Activated CD4-positive, alpha-beta T cell treated with anti-CD3 and anti-CD28 coated beads, Interleukin-2, amount 50 U/mL, for 4 hours (primary cell): ENCODE measurements around the gene ZNF679.
A peak's percentile ranks its signal among the peaks of the same experiment; 100 is the strongest.
"Not testable (repeated sequence)": the region's sequence is repeated elsewhere in the genome, so short reads cannot be mapped to it uniquely, and the experiment has no call there.

Experiments
- DNase-seq, 2 experiments: peaks; one replicate each; pipeline ENCODE4 v3.0.0-alpha.2; 2020

ZNF679 gene

DNA sequence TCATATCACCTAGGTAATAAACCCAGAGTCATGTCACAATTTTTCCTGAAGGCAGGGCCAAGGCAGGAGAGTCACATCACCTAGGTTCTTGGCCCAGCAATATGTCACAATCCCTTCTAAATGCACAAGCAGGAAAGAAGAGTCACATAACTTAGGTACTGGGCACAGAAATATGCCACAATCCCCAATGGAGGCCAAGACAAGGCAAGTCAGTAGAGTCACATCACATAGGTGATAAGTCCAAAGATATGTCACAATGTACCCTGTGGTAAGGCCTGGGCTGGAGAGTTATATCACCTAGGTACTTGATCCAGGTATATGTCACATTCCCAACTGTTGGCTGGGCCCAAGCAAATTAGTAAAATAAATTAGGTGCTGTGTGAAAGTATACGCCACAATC is at the start of gene ZNF679:
Gene ZNF679 (plus strand): TSS at position 301 of the 400 bp plus-strand sequence. CDS start 20,644 bp downstream, outside the sequence.
- not testable (repeated sequence) for DNase-seq

GRCh38 chr7:64180989-64181388 is 47.3 kb upstream of the ZNF679 start:
- DNase-seq: no peak

GRCh38 chr7:64181586-64181985 is 46.7 kb upstream of the ZNF679 start:
- DNase-seq: no peak

- no peak for DNase-seq
Measured at GRCh38 chr7:64182036-64182790, 46.1 kb upstream of the ZNF679 start.

DNA sequence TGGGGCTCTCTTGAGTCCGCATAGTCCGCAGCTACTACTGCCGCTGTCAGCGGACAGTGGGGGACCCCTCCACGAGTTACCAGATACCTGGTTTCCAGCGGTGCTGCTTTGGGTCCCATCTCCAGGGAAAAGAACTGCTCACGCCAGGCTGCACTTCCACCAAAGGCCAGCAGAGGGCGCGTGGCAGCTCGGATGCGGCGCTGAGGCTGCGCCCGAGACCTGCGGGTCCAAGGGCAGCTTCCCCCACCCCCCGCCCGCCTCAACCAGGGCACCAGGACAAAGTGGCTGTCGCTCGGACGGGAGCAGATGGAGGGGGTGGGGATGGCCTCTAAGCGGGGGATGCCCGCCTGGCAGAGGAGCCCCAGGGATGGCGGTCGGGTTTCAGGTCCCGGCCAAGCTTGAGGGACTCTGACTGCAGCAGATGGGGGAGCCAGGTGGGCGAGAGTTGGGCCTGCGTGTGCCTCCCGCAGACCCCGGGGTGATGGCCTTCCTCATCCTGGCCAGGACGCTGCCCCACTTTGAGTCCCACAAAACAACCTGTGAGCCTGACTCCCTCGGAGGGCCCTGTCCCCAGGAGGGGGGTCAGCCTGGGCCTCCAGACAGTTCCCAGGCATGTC is 45.0 kb upstream of the ZNF679 start:
- DNase-seq: peak; percentile 26 to 29

DNA sequence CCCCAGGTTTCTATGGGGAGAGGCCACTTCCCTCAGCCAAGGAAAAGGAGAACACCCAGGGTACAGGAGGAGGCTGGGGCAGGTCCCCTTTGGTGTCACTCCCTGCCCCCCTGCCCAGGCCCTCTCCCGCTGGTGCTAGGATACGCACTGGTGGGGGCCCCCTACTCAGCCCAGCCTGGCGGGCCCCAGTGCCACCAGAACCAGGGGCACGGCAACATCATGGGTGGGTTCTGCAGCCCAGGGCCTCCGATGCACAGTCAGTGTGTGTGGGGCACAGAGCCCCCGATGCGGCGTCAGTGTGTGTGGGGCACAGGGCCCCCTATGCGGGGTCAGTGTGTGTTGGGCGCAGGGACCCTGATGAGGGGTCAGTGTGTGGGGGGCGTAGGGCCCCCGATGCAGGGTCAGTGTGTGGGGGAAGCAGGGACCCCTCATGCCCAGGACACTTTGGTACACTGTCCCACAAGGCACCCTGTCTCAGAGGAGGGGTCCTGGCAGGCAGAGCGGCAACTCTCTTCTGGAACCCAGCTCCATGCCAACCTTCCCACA is 44.4 kb upstream of the ZNF679 start:
- no peak for DNase-seq

DNA sequence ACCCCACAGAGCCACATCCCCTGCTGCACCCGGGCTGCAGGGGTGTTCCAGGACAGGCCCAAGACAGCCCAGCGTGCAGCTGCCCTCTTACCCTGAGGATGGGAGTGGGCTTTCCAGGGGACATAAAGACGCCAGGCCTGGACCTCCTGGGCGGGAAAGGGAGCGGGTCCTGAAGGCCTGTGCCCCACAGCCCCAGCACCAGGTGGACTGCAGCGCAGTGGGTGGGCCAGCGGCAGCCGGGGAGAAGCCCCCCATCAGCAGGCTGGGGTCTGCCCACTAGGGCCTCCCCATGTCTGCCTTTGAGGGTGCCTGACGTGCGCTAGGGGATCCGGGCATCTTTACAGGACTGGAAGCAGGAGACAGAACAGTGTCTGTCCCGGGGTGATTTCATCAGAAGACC is 43.9 kb upstream of the ZNF679 start:
- DNase-seq: no peak

DNA sequence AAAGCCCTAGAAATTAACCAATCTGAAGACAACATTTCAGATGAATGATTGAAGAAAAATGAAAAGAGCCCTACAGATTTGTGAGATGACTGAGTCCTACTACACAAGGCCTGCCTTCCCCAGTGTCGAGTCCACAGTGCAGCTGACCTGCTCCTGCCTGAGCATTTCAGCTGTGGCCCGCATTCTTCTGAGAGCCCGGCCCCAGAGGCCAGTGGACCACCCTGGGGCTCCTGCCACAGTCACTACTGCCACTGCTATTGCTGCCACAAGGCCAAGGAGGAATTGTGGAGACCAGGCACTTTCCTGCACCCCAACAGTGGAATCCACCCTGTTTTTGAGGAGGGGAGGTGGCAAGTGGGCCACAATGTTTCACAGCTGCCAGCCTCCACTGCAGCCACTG is 40.9 kb upstream of the ZNF679 start:
- DNase-seq: no peak

- DNase-seq: no peak
Measured at GRCh38 chr7:64192148-64192704, 36.0 kb upstream of the ZNF679 start.

DNA sequence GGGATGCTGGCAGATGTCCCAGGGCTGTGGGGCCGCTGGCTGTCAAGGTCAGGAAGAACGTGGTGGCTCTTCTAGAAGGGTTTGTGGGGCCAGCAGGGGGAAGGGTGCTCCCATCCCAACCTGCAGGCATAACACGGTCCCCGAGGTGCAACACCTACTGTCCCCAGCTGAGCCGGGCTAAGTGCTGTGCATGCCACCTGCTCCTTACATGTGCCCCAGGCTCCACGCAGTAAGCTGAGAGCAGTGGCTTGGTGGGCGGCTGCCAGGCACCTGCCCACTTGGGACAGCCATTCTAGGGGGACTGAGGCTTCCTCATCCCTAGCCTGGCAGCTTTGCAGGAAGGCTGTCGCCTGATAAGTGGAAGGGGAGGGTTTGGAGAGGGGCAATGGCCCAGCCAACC is 35.5 kb upstream of the ZNF679 start:
- no peak for DNase-seq

DNA sequence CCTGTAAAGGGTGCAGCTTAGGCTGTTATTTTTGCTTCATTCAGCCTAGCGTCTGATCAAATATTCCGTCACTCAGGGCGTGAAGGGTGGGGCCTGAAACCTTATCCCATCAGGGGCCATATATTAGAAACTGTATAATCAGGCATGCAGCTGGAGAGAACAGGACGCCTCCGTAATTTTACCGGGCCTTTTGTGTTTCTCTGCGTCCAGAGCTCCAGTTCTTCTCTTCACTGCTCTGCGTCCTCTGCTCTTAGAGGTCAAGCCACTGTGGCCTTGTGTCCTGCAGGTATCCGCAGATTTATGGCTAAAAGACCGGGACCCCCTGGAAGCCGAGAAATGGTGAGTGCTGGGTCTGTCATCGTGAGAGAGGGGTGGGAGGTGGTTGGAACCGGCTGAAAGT is 21.4 kb upstream of the ZNF679 start, which contains the start of gene ZNF735:
Gene ZNF735 (plus strand): TSS at position 301 of the 400 bp plus-strand sequence. CDS start 0 bp downstream, at position 301.
- no peak for DNase-seq

DNA sequence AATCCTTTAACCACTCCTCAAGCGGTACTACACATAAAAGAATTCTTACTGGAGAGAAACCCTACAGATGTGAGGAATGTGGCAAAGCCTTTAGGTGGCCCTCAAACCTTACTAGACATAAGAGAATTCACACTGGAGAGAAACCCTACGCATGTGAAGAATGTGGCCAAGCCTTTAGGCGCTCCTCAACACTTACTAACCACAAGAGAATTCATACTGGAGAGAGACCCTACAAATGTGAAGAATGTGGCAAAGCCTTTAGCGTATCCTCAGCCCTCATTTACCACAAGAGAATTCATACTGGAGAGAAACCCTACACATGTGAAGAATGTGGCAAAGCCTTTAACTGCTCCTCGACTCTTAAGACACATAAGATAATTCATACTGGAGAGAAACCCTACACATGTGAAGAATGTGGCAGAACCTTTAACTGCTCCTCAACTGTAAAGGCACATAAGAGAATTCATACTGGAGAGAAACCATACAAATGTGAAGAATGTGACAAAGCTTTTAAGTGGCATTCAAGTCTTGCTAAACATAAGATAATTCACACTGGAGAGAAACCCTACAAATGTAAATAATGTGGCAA is 8.5 kb upstream of the ZNF679 start:
- DNase-seq: not testable (repeated sequence)

GRCh38 chr7:64223366-64223765 is 4.9 kb upstream of the ZNF679 start:
- DNase-seq: no peak

- DNase-seq: no peak
Measured at GRCh38 chr7:64266341-64266919, 38.2 kb downstream of the ZNF679 start.

DNA sequence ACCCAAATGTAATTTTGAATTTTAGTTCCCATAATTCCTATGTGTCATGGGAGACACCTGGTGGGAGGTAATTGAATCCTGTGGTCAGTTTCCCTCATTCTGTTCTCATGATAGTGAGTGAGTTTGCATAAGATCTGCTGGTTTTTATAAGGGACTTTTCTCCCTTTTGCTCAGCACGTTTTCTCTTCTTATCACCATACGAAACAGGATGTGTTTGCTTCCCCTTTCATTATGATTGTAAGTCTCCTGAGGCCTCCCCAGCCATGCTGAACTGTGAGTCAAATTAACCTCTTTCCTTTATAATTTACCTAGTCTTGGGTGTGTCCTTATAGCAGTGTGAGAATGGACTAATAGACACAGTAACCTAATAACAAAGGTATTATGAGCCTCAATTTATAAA is 49.4 kb downstream of the ZNF679 start:
- DNase-seq: no peak

DNA sequence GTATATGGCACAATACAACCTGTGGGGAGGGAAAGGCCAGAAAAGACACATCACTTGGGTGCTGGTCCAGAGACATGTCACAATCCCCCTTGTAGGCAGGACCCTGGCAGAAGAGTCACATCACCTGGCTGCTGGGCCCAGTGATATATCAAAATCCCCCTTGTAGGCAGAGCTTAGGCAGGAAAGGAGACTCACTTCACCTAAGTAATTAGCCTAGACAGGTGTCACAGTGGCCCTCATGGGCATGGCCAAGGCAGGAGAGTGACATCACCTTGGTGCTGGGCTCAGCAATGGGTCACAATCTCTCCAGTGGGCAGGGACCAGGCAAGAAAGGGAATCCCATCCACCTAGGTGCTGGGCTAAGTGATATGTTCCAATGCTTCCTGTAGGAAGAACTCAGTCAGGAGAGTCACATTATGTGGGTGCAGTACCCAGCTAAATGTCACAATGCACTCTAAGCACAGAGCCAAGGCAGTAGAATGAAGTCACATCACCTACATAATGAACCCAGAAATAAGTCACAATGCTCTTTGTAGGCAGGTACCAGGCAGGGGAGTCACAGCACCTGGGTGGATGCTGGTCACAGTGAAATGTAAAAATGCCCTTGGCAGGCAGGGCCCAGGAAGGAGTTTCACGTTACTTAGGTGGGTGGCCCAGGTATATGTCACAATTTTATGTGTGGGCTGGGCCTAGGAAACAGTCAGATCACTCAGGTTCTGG is 66.6 kb downstream of the ZNF679 start:
- DNase-seq: no peak

- DNase-seq: not testable (repeated sequence)
Measured at GRCh38 chr7:64297418-64297817, 69.1 kb downstream of the ZNF679 start.

- no peak for DNase-seq
Measured at GRCh38 chr7:64300641-64301405, 72.5 kb downstream of the ZNF679 start.

DNA sequence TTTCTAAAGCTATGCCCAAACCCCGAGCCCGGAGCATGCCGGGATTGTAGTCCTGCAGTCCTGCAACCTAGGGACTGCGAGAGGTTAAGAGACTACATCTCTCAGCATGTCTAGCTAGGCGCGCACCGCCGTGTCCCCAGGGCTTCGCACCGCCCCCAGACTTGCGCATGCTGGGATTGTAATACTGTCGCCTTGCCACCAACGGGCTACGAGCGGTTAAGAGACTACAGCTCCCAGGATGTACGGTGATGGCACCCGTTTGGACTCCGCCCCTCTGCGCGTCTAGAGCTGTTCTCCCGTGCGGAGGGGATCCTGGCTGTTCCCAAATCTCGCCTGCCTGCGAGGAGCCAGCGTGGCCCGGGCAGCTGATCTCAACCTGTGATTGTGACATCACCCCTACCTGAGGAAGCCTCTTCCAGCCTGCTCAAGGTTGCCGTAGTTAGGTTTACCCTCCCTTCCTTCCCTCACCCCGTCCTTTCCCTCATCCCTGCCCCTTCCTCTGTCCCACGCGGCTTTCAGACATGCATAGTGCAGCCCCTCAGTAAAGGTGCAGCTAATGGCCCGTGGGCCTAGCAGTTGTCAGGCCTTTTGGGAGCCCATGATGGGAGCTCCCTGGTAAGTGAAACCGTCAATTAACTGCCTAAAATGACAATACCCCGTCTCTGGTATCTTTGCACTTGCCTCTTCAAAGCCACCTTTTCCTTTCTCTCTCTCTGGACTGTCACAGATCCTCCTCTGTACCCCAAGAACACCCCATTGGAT is 79.2 kb downstream of the ZNF679 start:
- DNase-seq: peak; percentile 94

DNA sequence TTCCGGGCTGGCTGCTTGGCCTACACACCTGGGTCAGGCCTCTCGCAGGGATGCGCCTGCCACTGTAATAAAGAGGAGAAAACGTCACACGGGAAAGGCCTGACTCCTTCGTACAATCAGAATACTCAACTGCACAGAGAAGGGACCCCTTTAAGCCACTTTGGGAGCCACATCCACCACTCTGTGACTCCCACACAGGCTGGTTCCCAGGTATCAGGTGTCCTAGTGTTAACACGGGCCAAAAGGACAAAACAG is 79.7 kb downstream of the ZNF679 start:
- DNase-seq: no peak

- DNase-seq: no peak
Measured at GRCh38 chr7:64310426-64310825, 82.2 kb downstream of the ZNF679 start.
